ENCODE measurements around the gene PRSS21. TPM values are rescaled to one million over a fixed set of nuclear protein-coding genes. Genes with fewer than 3 reads are reported as not detected.

PRSS21 gene
- total and polyA plus RNA-seq, 3 donors from 2014 or later: 62.5 to 153 (median 130) TPM

DNA sequence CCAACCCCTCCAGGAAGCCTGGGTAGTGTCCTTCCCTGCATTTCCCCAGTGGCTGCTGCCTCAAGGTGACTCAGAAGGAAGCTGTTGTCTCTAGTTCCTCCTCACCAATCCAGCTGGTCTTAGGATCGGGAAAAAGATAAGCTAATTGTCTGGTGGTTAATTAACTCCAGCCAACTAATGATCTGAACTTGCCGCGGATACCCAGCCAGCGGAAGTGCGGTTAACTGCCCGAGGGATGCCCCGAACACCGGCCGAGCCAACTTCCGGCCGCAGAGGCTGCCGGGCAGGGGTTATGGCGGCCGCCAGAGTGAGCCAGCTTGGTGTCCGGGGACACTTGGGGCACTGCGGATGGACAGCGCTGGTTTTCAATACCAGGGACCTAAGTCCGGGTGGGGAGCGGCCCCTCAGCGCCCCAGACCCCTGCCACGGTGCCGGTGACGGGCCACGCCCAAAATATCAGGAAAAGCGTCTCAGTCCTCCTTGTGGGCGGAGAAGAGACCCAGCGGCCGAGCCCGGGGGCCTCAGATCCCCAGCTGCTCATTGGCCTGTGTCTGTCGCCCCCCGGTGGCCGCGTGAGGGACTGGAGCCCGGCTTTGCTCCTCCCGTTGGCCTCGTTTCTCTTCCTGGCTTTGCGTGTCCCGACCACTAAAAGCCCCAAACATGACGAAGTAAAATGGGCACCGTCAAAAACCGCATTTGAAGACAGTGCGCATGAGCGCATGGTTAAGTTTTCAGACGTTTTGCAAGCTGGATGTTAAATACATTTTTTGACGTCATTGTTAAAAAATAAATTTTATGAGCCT lies 51.2 kb downstream of the PRSS21 start:
- 0 to 1% methylated on average over 42 to 45 of the region's 45 CpGs for WGBS, 2 donors
- peaks cover 8% of the 10 kb centered on the region for H3K4me1 ChIP-seq
- TF ChIP-seq CTCF (IDR thresholded peaks at IDR 0.05) (peak; percentile 95 to 97 (median 97)), POLR2A (IDR thresholded peaks at IDR 0.05) (no peak)
- no peaks in the 10 kb centered on the region for H3K36me3 ChIP-seq (ENCODE audit: low read depth, missing control alignments)
- no peaks in the 10 kb centered on the region for H3K9me3 ChIP-seq
- intact Hi-C loops (cut with DNase I; ENCODE audit: low total_unique reads): no loop called here
- peak; percentile 97 for DNase-seq
- H3K27me3 ChIP-seq: no peaks in the 10 kb centered on the region
- peak overlapping the region; percentile 46 to 90 for H3K4me3 ChIP-seq
- peak overlapping the region; percentile 70 to 92 for H3K27ac ChIP-seq

Small RNA genes lying within 50 kb of the gene (small RNA-seq; reads per million reads assigned to genes)
- gene SNORA3C: 0 reads per million in 2 donors

Other genes starting within 250 kb of the PRSS21 start
- 10 to 100 TPM; 63.9 to 72.2 TPM for gene KCTD5, start 134.7 kb upstream of the PRSS21 start, total RNA-seq
- 33.3 TPM for gene KCTD5, start 134.7 kb upstream of the PRSS21 start, polyA plus RNA-seq (ENCODE audit: insufficient read depth, low read depth, low replicate concordance)
- gene PRSS27, start 97.0 kb upstream of the PRSS21 start, total RNA-seq: 1 to 10 TPM; 6.4 to 6.7 TPM
- 4.3 TPM for gene PRSS27, start 97.0 kb upstream of the PRSS21 start, polyA plus RNA-seq (ENCODE audit: insufficient read depth, low read depth, low replicate concordance)
- 100 to 1,000 TPM; 446 to 738 TPM for gene SRRM2, start 64.6 kb upstream of the PRSS21 start, total RNA-seq
- 526 TPM for gene SRRM2, start 64.6 kb upstream of the PRSS21 start, polyA plus RNA-seq (ENCODE audit: insufficient read depth, low read depth, low replicate concordance)
- gene ELOB, start 40.0 kb upstream of the PRSS21 start, total RNA-seq: 100 to 1,000 TPM; 377 to 381 TPM
- gene ELOB, start 40.0 kb upstream of the PRSS21 start, polyA plus RNA-seq (ENCODE audit: insufficient read depth, low read depth, low replicate concordance): 582 TPM
- under 1 TPM in 1 of 2 donors, not detected in 1; 0.93 TPM for gene PRSS33, start 29.7 kb upstream of the PRSS21 start, total RNA-seq
- gene PRSS33, start 29.7 kb upstream of the PRSS21 start, polyA plus RNA-seq (ENCODE audit: insufficient read depth, low read depth, low replicate concordance): 4.4 TPM
- gene PRSS41, start 18.8 kb upstream of the PRSS21 start, total RNA-seq: 1 to 10 TPM in 1 of 2 donors, under 1 TPM in 1; 0.43 to 2.1 TPM
- 0.88 TPM for gene PRSS41, start 18.8 kb upstream of the PRSS21 start, polyA plus RNA-seq (ENCODE audit: insufficient read depth, low read depth, low replicate concordance)
- 1 to 10 TPM; 1.7 to 3.5 TPM for gene ZG16B, start 13.1 kb downstream of the PRSS21 start, total RNA-seq
- 1.8 TPM for gene ZG16B, start 13.1 kb downstream of the PRSS21 start, polyA plus RNA-seq (ENCODE audit: insufficient read depth, low read depth, low replicate concordance)
- gene PRSS22, start 40.9 kb downstream of the PRSS21 start, total RNA-seq: not detected
- 0.38 TPM for gene PRSS22, start 40.9 kb downstream of the PRSS21 start, polyA plus RNA-seq (ENCODE audit: insufficient read depth, low read depth, low replicate concordance)
- 10 to 100 TPM; 96.1 to 96.5 TPM for gene FLYWCH2, start 66.0 kb downstream of the PRSS21 start, total RNA-seq
- 42.3 TPM for gene FLYWCH2, start 66.0 kb downstream of the PRSS21 start, polyA plus RNA-seq (ENCODE audit: insufficient read depth, low read depth, low replicate concordance)
- gene FLYWCH1, start 94.7 kb downstream of the PRSS21 start, total RNA-seq: 10 to 100 TPM; 26.7 to 31.0 TPM
- 12.5 TPM for gene FLYWCH1, start 94.7 kb downstream of the PRSS21 start, polyA plus RNA-seq (ENCODE audit: insufficient read depth, low read depth, low replicate concordance)
- 1 to 10 TPM; 1.7 TPM for gene KREMEN2, start 147.0 kb downstream of the PRSS21 start, total RNA-seq
- 0.86 TPM for gene KREMEN2, start 147.0 kb downstream of the PRSS21 start, polyA plus RNA-seq (ENCODE audit: insufficient read depth, low read depth, low replicate concordance)
- 1 to 10 TPM; 6.4 to 7.1 TPM for gene PAQR4, start 152.1 kb downstream of the PRSS21 start, total RNA-seq
- gene PAQR4, start 152.1 kb downstream of the PRSS21 start, polyA plus RNA-seq (ENCODE audit: insufficient read depth, low read depth, low replicate concordance): 6.2 TPM
- 100 to 1,000 TPM in 1 of 2 donors, 10 to 100 TPM in 1; 76.4 to 146 TPM for gene PKMYT1, start 163.2 kb downstream of the PRSS21 start, total RNA-seq
- 119 TPM for gene PKMYT1, start 163.2 kb downstream of the PRSS21 start, polyA plus RNA-seq (ENCODE audit: insufficient read depth, low read depth, low replicate concordance)
- under 1 TPM; 0.37 to 0.39 TPM for gene CLDN9, start 195.7 kb downstream of the PRSS21 start, total RNA-seq
- gene CLDN9, start 195.7 kb downstream of the PRSS21 start, polyA plus RNA-seq (ENCODE audit: insufficient read depth, low read depth, low replicate concordance): 0.34 TPM
- gene CLDN6, start 200.9 kb downstream of the PRSS21 start, total RNA-seq: under 1 TPM; 0.55 to 0.74 TPM
- gene CLDN6, start 200.9 kb downstream of the PRSS21 start, polyA plus RNA-seq (ENCODE audit: insufficient read depth, low read depth, low replicate concordance): 0.70 TPM
- gene TNFRSF12A, start 203.1 kb downstream of the PRSS21 start, total RNA-seq: 10 to 100 TPM; 16.8 to 33.4 TPM
- gene TNFRSF12A, start 203.1 kb downstream of the PRSS21 start, polyA plus RNA-seq (ENCODE audit: insufficient read depth, low read depth, low replicate concordance): 12.8 TPM
- 10 to 100 TPM; 30.2 to 39.4 TPM for gene HCFC1R1, start 206.7 kb downstream of the PRSS21 start, total RNA-seq
- gene HCFC1R1, start 206.7 kb downstream of the PRSS21 start, polyA plus RNA-seq (ENCODE audit: insufficient read depth, low read depth, low replicate concordance): 94.5 TPM
- gene THOC6, start 206.8 kb downstream of the PRSS21 start, total RNA-seq: 10 to 100 TPM; 17.3 to 27.3 TPM
- gene THOC6, start 206.8 kb downstream of the PRSS21 start, polyA plus RNA-seq (ENCODE audit: insufficient read depth, low read depth, low replicate concordance): 19.6 TPM
- gene BICDL2, start 219.7 kb downstream of the PRSS21 start, total RNA-seq: 1 to 10 TPM in 1 of 2 donors, under 1 TPM in 1; 0.37 to 1.3 TPM
- gene BICDL2, start 219.7 kb downstream of the PRSS21 start, polyA plus RNA-seq (ENCODE audit: insufficient read depth, low read depth, low replicate concordance): 0.29 TPM
- 1 to 10 TPM in 1 of 2 donors, under 1 TPM in 1; 0.62 to 1.5 TPM for gene MMP25, start 229.3 kb downstream of the PRSS21 start, total RNA-seq
- gene MMP25, start 229.3 kb downstream of the PRSS21 start, polyA plus RNA-seq (ENCODE audit: insufficient read depth, low read depth, low replicate concordance): 0.53 TPM
- gene IL32, start 248.4 kb downstream of the PRSS21 start, total RNA-seq: 10 to 100 TPM; 27.1 to 33.0 TPM
- 62.2 TPM for gene IL32, start 248.4 kb downstream of the PRSS21 start, polyA plus RNA-seq (ENCODE audit: insufficient read depth, low read depth, low replicate concordance)